ENCODE data around the gene PRRG2.

Gene PRRG2

DNA sequence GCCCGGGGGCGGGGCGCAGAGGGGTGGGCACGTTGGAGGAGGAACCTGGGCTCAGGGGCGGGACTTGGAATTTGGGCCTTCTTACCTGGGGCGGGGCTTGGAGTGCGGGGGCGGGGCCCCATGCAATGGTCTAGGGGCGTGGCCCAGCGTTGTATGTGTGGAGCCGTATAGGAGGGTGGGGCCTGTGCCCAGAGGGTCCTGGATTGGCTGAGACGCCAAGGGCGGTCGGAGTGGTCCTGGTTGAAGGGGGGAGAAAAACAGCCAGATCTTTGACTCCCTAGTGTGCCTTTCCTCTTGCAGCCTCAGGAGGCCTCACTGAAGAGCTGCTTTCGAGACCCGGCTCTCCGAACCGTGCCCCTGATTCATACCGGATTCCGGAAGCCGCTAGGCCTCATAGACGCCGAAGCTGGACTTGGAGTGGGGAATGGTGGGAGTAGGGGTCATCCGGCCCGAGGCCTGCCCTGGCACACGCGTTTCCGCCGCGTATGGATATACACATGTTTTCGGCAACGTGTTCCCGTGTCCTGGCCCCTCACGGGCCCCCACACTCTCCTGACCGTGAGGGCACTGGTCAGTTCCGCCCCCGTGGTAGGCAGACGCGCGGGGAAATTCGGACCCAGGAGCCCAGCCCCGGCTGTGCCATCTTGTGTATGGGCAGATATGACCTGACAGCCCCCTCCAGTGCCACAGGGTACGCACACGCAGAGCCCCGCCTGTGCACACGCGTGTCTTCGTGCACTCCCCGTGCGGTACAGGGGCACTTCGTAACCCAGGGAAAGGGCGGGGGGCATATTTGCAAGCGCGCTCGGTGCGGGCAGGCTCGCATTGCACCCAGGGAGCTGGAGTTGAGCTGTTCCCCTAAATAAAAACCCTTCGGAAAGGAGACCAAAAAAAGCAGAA is 9.2 kb downstream of the PRRG2 start:
- DNase-seq: peak; percentile 99

DNA sequence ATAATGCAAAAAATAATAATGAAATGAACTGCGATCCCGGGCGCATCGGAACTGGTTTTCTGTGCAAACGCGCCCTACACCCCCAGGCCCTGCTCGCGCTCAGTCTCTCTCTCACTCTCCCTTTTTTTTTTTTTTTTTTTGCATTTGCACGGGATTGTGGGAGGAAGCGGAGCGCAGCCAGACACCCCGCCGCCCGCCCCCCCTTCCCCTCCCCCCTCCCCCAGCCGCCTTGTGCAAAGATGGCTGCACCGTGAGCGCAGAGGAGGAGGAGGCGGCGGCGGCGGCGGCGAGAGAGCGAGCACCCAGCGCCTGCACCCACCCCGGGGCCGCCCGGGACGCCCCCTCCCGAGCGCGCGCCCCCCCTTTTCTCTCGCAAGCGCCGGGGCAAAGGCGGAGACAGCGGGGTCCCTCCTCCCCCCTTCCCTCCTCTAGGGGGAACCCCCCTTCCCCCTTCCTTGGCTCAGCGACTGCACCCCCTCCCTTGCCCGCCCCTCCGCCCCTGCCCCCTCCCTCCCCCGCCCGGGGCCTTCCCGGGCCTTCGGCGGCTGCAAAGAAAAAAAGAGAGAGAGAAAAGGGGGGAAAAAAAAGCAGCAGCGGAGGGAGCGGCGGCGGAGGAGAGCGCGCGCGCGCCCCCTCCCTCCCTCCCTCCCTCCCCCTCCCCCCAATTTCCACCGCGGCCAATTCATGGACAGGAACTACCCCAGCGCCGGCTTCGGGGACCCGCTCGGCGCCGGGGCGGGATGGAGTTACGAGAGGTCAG is 10.0 kb downstream of the PRRG2 start, which contains the start of gene PRR12:
PRR12 (plus strand) TSS at position 212 of the 760 bp plus-strand sequence; CDS start at position 685, 473 bp downstream.
- peak; percentile 83 for DNase-seq

DNA sequence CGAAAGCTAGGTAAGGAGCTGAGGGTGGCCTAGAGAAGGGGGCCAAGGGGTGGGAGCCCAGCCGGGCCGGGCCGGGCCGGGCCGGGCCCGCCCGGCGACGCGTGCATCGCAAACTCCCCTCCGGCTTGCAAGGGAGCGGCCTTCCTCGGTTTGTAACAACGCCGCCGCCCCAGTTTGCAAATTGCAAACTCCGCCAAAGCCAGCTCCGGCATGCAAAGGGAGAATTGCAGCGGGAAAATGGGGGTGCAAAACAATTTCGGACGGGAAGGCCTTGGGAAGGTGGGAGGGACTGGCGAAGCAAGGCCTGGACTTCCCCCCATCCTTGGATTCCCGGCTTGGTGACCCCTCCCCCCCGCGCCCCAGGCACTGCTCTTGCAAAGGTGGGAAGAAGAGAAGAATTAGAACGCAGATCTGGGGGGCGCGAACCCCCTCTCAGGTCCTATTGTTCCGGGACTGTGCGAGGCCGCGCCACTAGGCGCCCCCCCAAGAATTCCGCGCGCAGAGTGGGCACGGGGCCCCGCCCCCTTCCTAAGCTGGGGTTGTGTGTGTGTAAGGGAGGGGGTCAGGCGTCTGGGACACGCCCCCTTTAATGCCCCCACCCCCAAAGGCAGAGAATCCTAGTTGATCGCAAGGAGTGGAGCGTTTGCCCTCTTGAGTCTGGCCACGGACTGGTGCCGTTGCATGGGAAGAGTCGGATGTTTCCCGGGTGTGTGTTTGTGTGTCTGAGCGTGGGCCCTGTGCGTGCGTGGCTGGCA is 10.8 kb downstream of the PRRG2 start:
- DNase-seq: peak; percentile 55

DNA sequence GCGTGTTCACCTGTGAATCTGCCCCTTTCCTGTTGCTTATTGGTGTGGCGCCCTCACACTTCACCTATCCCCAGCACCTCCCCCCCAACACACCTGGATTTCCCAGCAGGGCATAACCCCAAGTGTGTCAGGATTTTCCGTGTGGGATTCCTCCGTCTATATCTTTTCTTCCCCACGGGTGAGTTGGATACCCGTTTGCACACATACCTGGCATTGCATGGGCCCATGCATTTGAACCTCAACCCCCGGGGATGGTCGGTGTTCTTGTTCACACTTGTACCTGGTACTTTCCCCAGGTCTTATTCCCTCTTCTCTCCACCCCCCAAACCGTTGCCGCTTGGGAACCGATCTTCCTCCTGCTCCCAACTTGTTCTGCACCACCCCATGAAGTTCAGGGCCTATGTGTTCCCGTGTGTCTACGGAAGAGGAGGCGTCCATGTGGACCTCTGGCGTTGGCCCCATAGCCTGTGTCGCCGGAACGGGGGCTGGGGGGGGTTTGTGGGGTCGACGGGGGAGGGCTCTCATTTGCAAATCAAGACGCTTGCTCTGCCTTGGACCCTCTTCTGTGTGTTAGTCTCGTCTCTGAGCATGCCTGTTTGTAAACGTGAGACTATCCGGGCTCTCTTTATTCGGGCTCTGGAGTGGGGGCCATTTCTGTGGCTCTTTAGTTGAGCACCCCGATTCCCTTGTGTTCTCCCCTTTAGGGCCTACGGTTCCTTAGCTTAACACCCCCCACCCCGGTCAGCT is 11.5 kb downstream of the PRRG2 start:
- DNase-seq: peak; percentile 49

DNA sequence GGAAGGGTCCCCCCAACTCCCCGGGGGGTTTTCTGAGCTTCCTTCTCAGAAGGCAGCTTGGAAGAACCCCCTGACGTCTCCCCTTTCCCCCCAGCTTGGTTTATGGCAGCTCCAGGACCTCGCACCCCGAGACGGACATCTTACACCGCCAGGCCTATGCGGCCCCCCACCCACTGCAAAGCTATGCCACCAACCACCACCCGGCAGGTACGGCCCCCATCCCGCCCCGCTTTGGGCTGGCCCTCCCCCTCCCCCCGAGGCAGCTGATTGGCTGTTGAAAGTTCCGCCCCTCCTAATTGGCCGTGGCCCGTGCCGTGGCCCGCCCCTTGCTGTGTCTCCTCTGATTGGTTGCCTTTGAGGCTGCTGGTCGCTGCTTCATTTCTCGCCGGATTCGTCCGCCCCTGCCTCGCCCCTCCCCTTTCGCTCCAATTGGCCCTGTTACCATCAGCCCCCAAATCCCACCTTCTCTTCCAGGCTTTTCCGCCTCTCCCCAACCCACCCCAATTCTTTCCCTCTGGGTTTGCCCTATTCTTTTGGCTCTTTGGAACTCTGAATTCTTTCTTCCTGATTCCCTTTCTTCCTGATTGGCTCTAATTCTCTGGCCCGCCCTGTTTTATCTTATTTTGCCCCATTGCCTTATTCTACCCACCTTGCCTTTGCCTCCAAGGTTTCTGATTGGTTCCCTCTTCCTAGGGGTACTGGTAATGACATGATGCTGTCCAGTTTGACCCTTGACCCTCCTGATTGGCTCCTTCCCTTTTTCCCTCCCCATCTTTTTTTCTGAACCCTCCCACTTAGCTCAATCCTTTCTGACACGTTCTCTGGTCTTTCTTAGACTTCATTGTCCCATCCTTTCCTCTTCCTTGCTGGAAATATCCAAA is 12.4 kb downstream of the PRRG2 start:
- peak; percentile 95 for DNase-seq

DNA sequence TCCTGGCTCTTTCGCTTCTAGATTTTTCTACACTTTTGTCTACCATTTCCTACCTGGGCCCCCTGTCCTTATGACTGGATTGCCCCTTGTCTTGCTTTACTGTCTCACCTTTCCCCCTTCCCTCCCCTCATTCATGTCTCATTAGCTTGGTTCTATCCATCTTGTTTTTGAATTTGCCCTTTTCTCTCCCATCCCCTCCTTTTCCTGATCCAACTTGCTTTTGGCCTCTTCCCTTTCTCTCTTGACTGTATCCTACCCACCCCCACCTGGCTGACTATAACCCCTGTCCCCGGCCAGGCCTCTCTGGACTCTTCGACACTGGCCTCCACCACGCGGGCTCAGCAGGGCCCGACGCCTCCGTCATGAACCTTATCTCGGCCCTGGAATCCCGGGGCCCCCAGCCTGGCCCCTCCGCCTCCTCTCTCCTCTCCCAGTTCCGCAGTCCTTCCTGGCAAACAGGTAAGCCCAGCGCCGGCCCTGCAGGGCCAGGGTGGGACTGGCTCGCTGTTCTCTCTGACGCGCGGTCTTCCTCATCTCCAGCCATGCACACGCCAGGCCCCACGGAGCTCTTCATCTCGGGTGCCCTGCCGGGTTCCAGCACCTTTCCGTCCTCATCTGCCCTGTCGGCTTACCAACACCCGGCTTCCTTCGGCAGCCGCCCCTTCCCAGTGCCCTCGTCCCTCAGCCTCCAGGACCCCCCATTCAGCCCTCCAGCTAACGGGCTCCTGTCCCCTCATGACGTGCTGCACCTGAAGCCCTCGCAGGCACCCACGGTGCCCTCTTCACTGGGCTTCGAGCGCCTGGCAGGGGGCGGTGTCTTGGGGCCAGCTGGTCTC is 13.3 kb downstream of the PRRG2 start:
- no peak for DNase-seq

DNA sequence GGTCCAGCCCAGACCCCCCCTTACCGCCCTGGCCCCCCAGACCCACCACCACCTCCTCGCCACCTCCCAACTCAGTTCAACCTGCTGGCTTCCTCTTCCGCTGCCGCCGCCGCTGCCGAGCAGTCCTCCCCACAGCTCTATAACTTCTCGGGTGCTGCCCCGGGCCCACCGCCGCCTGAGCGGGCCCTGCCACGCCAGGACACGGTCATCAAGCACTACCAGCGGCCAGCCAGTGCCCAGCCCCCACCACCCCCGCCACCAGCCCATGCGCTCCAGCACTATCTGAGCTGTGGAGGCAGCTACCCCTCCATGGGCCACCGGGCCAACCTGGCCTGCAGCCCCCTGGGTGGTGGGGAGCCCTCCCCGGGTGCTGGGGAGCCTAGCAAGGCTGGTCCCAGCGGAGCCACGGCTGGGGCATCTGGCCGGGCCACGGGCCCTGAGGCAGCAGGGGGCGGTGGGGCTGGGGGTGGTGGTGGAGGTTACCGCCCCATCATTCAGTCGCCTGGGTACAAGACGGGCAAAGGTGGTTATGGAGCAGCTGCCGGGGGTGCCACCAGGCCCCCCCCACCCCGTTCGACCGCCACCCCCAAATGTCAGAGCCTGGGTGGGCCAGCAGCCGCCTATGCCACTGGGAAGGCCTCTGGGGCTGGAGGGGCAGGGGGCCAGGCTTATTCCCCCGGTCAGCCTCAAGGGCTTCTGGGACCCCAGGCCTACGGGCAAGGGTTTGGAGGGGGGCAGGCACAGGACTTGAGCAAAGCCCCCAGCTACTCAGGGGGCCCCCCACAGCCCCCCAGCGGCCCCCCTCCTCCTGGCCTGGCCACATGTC is 14.1 kb downstream of the PRRG2 start:
- DNase-seq: no peak

DNA sequence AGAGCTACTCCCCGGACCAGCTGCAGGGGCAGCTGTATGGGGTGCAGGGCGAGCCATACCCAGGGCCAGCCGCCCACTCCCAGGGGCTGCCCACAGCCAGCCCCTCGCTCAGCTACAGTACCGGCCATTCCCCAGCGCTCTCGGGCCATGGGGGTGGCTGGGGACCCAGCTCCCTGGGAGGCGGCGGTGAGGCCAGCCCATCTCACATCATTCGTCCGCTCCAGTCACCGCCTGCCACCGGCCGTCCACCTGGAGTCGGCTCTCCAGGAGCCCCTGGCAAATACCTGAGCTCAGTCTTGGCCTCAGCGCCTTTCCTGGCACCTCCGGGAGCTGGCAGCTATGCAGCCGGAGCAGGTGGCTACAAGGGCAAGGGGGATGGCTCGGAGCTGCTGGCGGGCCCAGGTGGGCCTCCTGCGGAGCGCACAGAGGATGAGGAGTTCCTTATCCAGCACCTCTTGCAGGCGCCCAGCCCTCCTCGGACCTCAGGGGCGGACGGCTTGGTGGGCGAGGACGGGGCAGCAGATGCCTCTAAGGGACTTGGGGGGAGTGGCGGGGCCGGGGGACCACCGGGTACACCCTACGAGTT is 14.8 kb downstream of the PRRG2 start:
- DNase-seq: no peak

DNA sequence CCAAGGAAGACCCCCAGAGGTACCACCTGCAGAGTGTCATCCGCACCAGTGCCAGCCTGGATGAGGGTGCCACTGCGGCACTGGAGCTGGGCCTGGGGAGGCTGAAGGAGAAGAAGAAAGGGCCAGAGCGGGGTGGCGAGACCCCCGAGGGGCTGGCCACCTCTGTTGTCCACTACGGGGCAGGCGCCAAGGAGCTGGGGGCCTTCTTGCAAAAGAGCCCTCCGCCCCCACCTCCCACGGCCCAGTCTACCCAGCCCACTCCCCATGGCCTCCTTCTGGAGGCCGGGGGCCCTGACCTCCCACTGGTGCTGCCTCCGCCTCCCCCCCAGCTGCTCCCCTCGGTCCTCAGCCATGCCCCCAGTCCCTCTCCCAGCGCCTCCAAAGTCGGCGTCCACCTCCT is 15.3 kb downstream of the PRRG2 start:
- DNase-seq: no peak

DNA sequence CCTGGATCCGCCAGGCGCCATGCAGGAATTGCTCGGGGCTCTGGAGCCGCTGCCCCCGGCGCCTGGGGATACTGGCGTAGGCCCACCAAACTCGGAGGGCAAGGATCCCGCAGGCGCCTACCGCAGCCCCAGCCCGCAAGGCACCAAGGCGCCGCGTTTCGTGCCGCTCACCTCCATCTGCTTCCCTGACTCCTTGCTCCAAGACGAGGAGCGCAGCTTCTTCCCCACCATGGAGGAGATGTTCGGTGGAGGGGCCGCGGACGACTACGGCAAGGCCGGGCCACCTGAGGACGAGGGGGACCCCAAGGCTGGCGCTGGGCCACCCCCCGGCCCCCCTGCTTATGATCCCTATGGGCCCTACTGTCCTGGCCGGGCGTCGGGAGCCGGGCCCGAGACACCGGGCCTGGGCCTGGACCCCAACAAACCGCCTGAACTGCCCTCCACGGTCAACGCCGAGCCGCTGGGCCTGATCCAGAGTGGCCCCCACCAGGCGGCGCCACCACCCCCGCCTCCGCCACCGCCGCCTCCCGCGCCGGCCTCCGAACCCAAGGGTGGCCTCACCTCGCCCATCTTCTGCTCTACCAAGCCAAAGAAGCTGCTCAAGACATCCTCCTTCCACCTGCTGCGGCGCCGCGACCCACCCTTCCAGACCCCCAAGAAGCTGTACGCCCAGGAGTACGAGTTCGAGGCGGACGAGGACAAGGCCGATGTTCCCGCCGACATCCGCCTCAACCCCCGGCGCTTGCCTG is 16.0 kb downstream of the PRRG2 start:
- DNase-seq: no peak

DNA sequence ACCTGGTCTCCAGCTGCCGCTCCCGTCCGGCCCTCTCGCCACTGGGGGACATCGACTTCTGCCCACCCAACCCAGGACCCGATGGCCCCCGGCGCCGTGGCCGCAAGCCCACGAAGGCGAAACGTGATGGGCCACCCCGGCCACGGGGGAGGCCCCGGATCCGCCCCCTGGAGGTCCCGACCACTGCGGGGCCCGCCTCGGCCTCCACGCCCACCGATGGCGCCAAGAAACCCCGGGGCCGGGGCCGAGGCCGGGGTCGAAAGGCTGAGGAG is 16.5 kb downstream of the PRRG2 start:
- no peak for DNase-seq

DNA sequence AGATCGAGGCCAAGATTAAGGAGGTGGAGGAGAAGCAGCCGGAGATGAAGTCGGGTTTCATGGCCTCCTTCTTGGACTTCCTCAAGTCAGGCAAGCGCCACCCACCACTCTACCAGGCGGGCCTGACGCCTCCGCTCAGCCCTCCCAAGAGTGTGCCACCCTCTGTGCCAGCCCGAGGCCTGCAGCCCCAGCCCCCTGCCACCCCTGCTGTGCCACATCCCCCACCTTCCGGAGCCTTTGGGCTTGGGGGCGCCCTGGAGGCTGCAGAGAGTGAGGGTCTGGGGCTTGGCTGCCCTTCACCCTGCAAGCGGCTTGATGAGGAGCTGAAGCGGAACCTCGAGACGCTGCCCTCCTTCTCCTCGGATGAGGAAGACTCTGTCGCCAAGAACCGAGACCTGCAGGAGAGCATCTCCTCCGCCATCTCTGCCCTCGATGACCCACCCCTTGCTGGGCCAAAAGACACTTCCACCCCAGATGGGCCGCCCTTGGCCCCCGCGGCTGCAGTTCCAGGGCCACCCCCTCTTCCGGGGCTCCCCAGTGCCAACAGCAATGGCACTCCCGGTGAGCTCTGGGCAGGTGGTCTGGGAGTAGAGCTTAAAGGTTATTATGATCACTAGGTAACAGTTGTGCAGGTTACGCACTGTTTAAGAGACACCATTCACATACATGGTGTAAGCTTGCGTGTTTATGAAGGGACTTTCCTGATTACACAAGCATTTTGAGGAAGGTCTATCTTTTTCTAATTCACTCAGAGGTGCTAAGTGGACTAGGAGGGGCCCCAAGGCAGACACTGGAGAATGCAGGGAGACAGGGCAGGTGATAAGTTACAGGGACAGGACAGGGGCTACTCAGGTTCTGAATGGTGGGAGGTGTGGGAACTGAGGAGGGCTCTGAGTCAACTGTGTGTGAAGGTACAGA is 18.5 kb downstream of the PRRG2 start:
- no peak for DNase-seq

DNA sequence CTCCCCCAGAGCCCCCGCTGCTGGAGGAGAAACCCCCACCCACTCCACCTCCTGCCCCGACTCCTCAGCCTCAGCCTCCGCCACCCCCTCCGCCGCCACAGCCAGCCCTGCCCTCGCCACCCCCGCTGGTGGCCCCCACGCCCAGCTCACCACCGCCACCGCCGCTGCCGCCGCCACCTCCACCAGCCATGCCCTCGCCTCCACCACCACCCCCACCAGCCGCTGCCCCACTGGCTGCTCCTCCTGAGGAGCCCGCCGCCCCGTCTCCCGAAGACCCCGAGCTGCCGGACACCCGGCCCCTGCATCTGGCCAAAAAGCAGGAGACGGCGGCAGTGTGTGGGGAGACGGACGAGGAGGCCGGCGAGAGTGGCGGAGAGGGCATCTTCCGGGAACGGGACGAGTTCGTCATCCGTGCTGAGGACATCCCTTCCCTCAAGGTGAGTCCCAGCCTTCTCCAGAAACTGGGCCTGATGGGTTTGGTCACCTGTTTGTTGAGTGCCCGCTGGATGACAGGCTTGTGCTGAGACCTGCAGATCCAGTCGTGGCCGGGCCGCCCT is 20.4 kb downstream of the PRRG2 start:
- DNase-seq: no peak

DNA sequence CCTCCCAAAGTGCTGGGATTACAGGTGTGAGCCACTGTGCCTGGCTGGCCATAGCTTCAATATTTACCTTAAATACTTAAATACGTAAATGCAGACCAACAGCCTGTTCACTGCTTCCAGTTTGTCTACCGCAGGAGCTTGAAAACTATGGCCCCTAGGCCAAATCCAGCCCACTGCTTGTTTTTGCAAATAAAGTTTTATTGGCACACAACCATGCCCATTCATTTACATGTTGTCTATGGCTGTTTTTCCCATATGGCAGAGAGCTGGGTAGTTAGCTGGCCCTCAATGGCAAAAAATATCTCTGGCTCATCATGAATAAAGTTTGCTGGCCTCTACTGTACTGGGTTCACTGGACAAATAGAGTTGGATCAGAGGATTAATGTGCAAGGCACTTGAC is 21.7 kb downstream of the PRRG2 start:
- DNase-seq: no peak

DNA sequence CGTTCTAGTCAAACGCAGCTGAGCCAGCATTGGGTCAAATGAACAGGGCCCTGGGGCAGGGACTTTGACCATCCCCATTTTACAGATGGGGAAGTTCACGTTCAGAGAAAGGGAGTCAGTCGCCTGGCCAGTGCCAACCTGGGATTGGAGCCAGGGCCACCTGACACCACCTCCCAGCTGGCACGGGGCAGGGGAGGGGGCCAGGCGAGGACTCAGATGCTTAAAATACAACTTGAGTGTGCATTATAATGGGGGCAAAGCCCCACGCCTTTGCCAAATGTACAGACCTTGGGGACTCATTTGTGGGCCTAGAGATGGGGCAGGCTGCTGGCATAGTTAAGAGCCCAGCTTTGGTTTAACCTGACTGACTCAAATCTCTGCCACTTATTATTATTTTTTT is 24.5 kb downstream of the PRRG2 start:
- DNase-seq: no peak

DNA sequence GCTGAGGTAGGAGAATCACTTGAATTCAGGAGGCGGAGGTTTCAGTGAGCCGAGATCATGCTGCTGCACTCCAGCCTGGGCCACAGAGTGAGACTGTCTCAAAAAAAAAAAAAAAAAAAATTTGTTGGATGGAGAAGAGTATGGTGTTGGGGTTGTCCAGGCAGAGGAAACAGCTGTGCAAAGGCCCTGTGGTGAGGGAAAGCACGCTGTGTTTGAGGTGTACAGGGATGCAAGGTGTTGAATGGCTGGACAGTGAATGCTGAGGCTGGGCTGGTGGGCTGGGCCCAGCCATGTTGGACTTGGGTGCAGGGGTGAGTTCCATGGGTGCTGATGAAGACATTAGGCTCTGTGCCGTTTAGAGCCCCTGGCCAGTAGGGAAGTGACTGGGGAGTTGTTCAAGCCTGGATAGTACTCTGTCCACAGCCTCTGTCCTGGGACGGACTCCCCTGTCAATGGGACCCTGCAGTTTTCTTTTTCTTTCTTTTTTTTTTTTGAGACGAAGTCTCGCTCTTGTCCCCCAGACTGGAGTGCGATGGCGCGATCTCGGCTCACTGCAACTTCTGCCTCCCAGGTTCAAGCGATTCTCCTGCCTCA is 28.5 kb downstream of the PRRG2 start:
- no peak for DNase-seq

DNA sequence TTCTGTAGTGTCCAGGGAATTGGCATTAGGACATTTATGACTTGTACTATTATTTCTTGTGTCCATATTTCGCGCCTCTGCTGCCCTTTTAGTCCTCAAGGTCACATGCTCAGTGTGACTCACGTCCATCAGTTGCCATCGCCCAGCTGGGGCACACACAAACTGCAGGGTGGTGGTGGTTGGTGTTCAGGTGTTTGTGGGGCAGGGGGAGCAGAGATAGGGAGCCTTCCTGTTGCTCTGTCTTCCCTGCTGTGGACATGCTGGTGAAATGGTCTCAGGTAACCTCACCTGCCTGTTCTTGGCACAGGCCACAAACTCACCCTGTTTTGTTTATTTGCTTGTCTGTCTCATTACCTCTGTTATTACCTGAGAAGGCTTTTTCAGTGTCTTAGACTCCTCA is 32.3 kb downstream of the PRRG2 start:
- no peak for DNase-seq
